ENCODE measurements around the gene RNF8.

The RNF8 gene

GRCh38 chr6:37320646-37321045, 33.1 kb upstream of the RNF8 start:
- Histone ChIP-seq H3K36me3 (replicated peaks; ENCODE audit: low read depth, low read length) (peaks cover 18% of the 10 kb centered on the region), H3K27me3 (ENCODE audit: low read depth, low read length) (no peaks in the 10 kb centered on the region), H3K4me1 (ENCODE audit: low read length) (no peaks in the 10 kb centered on the region), H3K27ac (ENCODE audit: low read length) (no peak overlapping the region), H3K79me2 (ENCODE audit: low read length) (no peaks in the 10 kb centered on the region), H3K4me3 (ENCODE audit: low read length) (no peak overlapping the region), H3K9me3 (ENCODE audit: insufficient read depth, low read length) (no peaks in the 10 kb centered on the region), H3K4me2 (ENCODE audit: low read length) (no peak overlapping the region), H2AFZ (ENCODE audit: low read depth, low read length) (no peak overlapping the region), H3K9ac (ENCODE audit: low read length) (no peak overlapping the region), H4K20me1 (ENCODE audit: insufficient read depth, low read length) (no peaks in the 10 kb centered on the region)
- TF ChIP-seq, protein P1, sequence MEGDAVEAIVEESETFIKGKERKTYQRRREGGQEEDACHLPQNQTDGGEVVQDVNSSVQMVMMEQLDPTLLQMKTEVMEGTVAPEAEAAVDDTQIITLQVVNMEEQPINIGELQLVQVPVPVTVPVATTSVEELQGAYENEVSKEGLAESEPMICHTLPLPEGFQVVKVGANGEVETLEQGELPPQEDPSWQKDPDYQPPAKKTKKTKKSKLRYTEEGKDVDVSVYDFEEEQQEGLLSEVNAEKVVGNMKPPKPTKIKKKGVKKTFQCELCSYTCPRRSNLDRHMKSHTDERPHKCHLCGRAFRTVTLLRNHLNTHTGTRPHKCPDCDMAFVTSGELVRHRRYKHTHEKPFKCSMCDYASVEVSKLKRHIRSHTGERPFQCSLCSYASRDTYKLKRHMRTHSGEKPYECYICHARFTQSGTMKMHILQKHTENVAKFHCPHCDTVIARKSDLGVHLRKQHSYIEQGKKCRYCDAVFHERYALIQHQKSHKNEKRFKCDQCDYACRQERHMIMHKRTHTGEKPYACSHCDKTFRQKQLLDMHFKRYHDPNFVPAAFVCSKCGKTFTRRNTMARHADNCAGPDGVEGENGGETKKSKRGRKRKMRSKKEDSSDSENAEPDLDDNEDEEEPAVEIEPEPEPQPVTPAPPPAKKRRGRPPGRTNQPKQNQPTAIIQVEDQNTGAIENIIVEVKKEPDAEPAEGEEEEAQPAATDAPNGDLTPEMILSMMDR (IDR thresholded peaks at IDR 0.05; ENCODE audit: low read depth, low read length): no peak
- no peak for TF ChIP-seq EZH2phosphoT487 (IDR thresholded peaks at IDR 0.05; ENCODE audit: low read depth)

- H3K79me2 ChIP-seq (ENCODE audit: low read length): no peaks in the 10 kb centered on the region
- H3K4me3 ChIP-seq (ENCODE audit: low read length): no peak overlapping the region
- H4K20me1 ChIP-seq (ENCODE audit: insufficient read depth, low read length): no peaks in the 10 kb centered on the region
- H3K9me3 ChIP-seq (ENCODE audit: insufficient read depth, low read length): no peaks in the 10 kb centered on the region
- no peak overlapping the region for H3K27ac ChIP-seq (ENCODE audit: low read length)
- no peak overlapping the region for H3K9ac ChIP-seq (ENCODE audit: low read length)
- no peak for TF ChIP-seq EZH2phosphoT487 (IDR thresholded peaks at IDR 0.05; ENCODE audit: low read depth)
- TF ChIP-seq, protein P1 (IDR thresholded peaks at IDR 0.05; ENCODE audit: low read depth, low read length): no peak
- peaks cover 18% of the 10 kb centered on the region for H3K36me3 ChIP-seq (replicated peaks; ENCODE audit: low read depth, low read length)
- no peak overlapping the region for H3K4me2 ChIP-seq (ENCODE audit: low read length)
- H2AFZ ChIP-seq (ENCODE audit: low read depth, low read length): no peak overlapping the region
- no peaks in the 10 kb centered on the region for H3K27me3 ChIP-seq (ENCODE audit: low read depth, low read length)
- no peaks in the 10 kb centered on the region for H3K4me1 ChIP-seq (ENCODE audit: low read length)
Measured at GRCh38 chr6:37321101-37321500, 32.7 kb upstream of the RNF8 start.

DNA sequence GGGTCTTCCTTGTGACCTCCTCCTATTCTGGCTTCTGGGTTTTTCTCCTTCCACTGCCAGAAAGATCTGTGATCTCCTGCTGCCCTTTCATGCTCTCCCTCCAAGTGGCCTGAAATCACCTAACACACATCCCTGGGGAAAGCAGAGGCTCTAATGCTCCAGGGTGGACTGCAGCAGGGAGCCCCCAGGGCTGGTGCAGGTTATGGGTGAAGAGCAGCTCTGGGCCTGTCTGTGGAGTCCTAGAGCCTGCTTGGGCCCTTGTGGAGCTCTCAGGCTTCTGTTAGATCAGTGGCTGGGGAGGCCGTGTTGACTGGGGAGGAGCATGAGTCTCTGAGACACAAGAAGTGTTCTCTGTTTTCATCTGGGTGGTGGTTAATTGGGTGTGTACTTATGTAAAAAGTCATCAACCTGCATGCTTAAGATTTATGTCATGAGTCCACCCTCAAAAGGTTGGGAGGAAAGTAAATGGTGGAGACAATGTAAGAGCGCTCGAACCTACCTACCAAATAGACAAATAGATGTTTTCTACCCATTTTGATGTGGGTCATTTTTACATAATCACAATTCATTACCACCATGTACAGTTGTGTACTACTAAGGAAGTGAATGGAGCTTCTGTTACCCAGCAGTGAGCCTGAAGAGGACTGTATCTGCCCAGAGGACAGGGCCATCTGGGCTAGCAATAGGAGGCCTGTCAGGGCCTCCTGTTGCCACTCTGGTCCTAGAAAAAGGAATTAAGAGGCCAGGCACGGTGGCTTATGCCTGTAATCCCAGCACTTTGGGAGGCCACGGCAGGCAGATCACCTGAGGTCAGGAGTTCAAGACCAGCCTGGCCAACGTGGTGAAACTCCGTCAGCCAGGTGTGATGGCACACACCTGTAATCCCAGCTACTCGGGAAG, 32.0 kb upstream of the RNF8 start:
- no peaks in the 10 kb centered on the region for H4K20me1 ChIP-seq (ENCODE audit: insufficient read depth, low read length)
- no peak overlapping the region for H3K4me3 ChIP-seq (ENCODE audit: low read length)
- H2AFZ ChIP-seq (ENCODE audit: low read depth, low read length): no peak overlapping the region
- H3K79me2 ChIP-seq (ENCODE audit: low read length): no peaks in the 10 kb centered on the region
- H3K36me3 ChIP-seq (replicated peaks; ENCODE audit: low read depth, low read length): peaks cover 13% of the 10 kb centered on the region
- no peak for TF ChIP-seq EZH2phosphoT487 (IDR thresholded peaks at IDR 0.05; ENCODE audit: low read depth)
- TF ChIP-seq, protein P1 (IDR thresholded peaks at IDR 0.05; ENCODE audit: low read depth, low read length): no peak
- no peak overlapping the region for H3K4me2 ChIP-seq (ENCODE audit: low read length)
- H3K9ac ChIP-seq (ENCODE audit: low read length): no peak overlapping the region
- H3K27me3 ChIP-seq (ENCODE audit: low read depth, low read length): no peaks in the 10 kb centered on the region
- no peak overlapping the region for H3K27ac ChIP-seq (ENCODE audit: low read length)
- no peaks in the 10 kb centered on the region for H3K4me1 ChIP-seq (ENCODE audit: low read length)
- no peaks in the 10 kb centered on the region for H3K9me3 ChIP-seq (ENCODE audit: insufficient read depth, low read length)

GRCh38 chr6:37323580-37323979, 30.2 kb upstream of the RNF8 start:
- TF ChIP-seq EZH2phosphoT487 (IDR thresholded peaks at IDR 0.05; ENCODE audit: low read depth): no peak
- TF ChIP-seq, protein P1 (IDR thresholded peaks at IDR 0.05; ENCODE audit: low read depth, low read length): no peak
- no peaks in the 10 kb centered on the region for H3K27me3 ChIP-seq (ENCODE audit: low read depth, low read length)
- H3K4me3 ChIP-seq (ENCODE audit: low read length): no peak overlapping the region
- no peak overlapping the region for H3K4me2 ChIP-seq (ENCODE audit: low read length)
- H3K9ac ChIP-seq (ENCODE audit: low read length): no peak overlapping the region
- peaks cover 9% of the 10 kb centered on the region for H3K36me3 ChIP-seq (replicated peaks; ENCODE audit: low read depth, low read length)
- H2AFZ ChIP-seq (ENCODE audit: low read depth, low read length): no peak overlapping the region
- no peaks in the 10 kb centered on the region for H3K9me3 ChIP-seq (ENCODE audit: insufficient read depth, low read length)
- no peak overlapping the region for H3K27ac ChIP-seq (ENCODE audit: low read length)
- no peaks in the 10 kb centered on the region for H4K20me1 ChIP-seq (ENCODE audit: insufficient read depth, low read length)
- no peaks in the 10 kb centered on the region for H3K4me1 ChIP-seq (ENCODE audit: low read length)
- H3K79me2 ChIP-seq (ENCODE audit: low read length): no peaks in the 10 kb centered on the region

All from OCI-LY3 (cell line).